HepG2 (cell line): Measurements from ENCODE around the gene SPRED2. TPM values are rescaled to one million over a fixed set of nuclear protein-coding genes. Genes with fewer than 3 reads are reported as not detected.

Experiments used
- AKAP8 ChIP-seq: sonication (generic); formaldehyde crosslinking; IDR thresholded peaks from 2 replicates; pipeline ENCODE4 v1.5.1; 2020; ENCODE audit warnings: mild to moderate bottlenecking, missing genetic modification reagents
- FOSL1 ChIP-seq: sonication (generic); formaldehyde crosslinking; IDR thresholded peaks from 2 replicates; pipeline ENCODE4 v1.9.0; 2021; ENCODE audit warnings: missing genetic modification reagents, borderline replicate concordance
- FOXO1 ChIP-seq: sonication (generic); formaldehyde crosslinking; IDR thresholded peaks from 2 replicates; pipeline ENCODE4 v1.4.0; 2020; ENCODE audit warnings: missing genetic modification reagents
- GATAD2A ChIP-seq: IDR thresholded peaks from 2 replicates; pipeline ENCODE4 v1.6.1; 2016
- GFI1 ChIP-seq: sonication (generic); formaldehyde crosslinking; IDR thresholded peaks from 2 replicates; pipeline ENCODE4 v1.5.0; 2020; ENCODE audit warnings: missing genetic modification reagents, mild to moderate bottlenecking, borderline replicate concordance
- HOMEZ ChIP-seq: IDR thresholded peaks from 2 replicates; pipeline ENCODE4 v1.6.1; 2016; ENCODE audit warnings: low read depth
- KLF9 ChIP-seq: IDR thresholded peaks from 2 replicates; pipeline ENCODE4 v1.6.1; 2016; ENCODE audit warnings: low read depth
- RARA ChIP-seq: IDR thresholded peaks from 2 replicates; pipeline ENCODE4 v1.6.1; 2016; ENCODE audit warnings: missing genetic modification reagents, missing compliant biosample characterization
- SAFB2 ChIP-seq: sonication (generic); formaldehyde crosslinking; IDR thresholded peaks from 2 replicates; pipeline ENCODE4 v1.5.1; 2020; ENCODE audit warnings: missing genetic modification reagents, low read depth, mild to moderate bottlenecking, borderline replicate concordance
- SMAD1 ChIP-seq: sonication (generic); formaldehyde crosslinking; IDR thresholded peaks from 2 replicates; pipeline ENCODE4 v1.4.0; 2020; ENCODE audit warnings: missing genetic modification reagents, low read depth, mild to moderate bottlenecking, borderline replicate concordance
- SNAI1 ChIP-seq: sonication (generic); formaldehyde crosslinking; IDR thresholded peaks from 2 replicates; pipeline ENCODE4 v1.5.0; 2020; ENCODE audit warnings: mild to moderate bottlenecking, missing genetic modification reagents, borderline replicate concordance
- TBX2 ChIP-seq: sonication (generic); formaldehyde crosslinking; IDR thresholded peaks from 2 replicates; pipeline ENCODE4 v1.5.0; 2020; ENCODE audit warnings: missing genetic modification reagents, mild to moderate bottlenecking, borderline replicate concordance
- TCF7 ChIP-seq: sonication (generic); IDR thresholded peaks from 2 replicates; pipeline ENCODE4 v1.6.1; 2016; ENCODE audit warnings: antibody characterized with exemption, low read depth
- THAP7 ChIP-seq: sonication (generic); formaldehyde crosslinking; IDR thresholded peaks from 2 replicates; pipeline ENCODE4 v1.8.1; 2023; ENCODE audit warnings: mild to moderate bottlenecking, missing genetic modification reagents
- UBTF ChIP-seq: sonication (generic); formaldehyde crosslinking; IDR thresholded peaks from 2 replicates; pipeline ENCODE4 v1.4.0; 2020; ENCODE audit warnings: mild to moderate bottlenecking, missing genetic modification reagents
- YEATS4 ChIP-seq: sonication (generic); formaldehyde crosslinking; IDR thresholded peaks from 2 replicates; pipeline ENCODE4 v1.4.0; 2020; ENCODE audit warnings: missing genetic modification reagents, borderline replicate concordance
- ZBTB10 ChIP-seq: sonication (generic); formaldehyde crosslinking; IDR thresholded peaks from 2 replicates; pipeline ENCODE4 v1.4.0; 2020; ENCODE audit warnings: missing genetic modification reagents, borderline replicate concordance
- ZNF556 ChIP-seq: sonication (generic); formaldehyde crosslinking; IDR thresholded peaks from 2 replicates; pipeline ENCODE4 v1.4.0; 2020; ENCODE audit warnings: mild to moderate bottlenecking, missing genetic modification reagents, borderline replicate concordance
- ZNF660 ChIP-seq: sonication (generic); formaldehyde crosslinking; IDR thresholded peaks from 2 replicates; pipeline ENCODE4 v1.5.1; 2020; ENCODE audit warnings: mild to moderate bottlenecking, low read depth, missing genetic modification reagents, borderline replicate concordance
- ZNF839 ChIP-seq: sonication (generic); formaldehyde crosslinking; IDR thresholded peaks from 2 replicates; pipeline ENCODE4 v1.4.0; 2020; ENCODE audit warnings: missing genetic modification reagents, mild to moderate bottlenecking, borderline replicate concordance
- ZSCAN31 ChIP-seq: sonication (generic); formaldehyde crosslinking; IDR thresholded peaks from 2 replicates; pipeline ENCODE4 v1.5.0; 2020; ENCODE audit warnings: low read depth, mild to moderate bottlenecking, missing genetic modification reagents
- polyA plus RNA-seq, 8 experiments: library from polyadenylated mRNA; depleted of rRNA in 3 of 8; stranded (reverse) in 7 of 8; unstranded in 1 of 8; fragments of >200 nt; fragmentation: Illumina TruSeq in 4 of 8; extraction: Trizol in 4 of 8; gene quantifications; 2 replicates each; pipeline versions ENCODE4 v1.2.1 to v1.2.3, GENCODE V29; 2011 to 2016; ENCODE audit warnings: low read depth in 4 of 8, missing spikeins in 1 of 8, mixed read lengths in 1 of 8; ENCODE audit not compliant: insufficient read depth in 1 of 8
- total RNA-seq, 5 experiments: library from RNA; depleted of rRNA; stranded (reverse); fragments of >200 nt; fragmentation: Illumina TruSeq; extraction: Trizol; gene quantifications; 2 replicates each; pipeline ENCODE4 v1.2.3, GENCODE V29; 2016; ENCODE audit warnings: low read depth in 1 of 5

The SPRED2 gene
- total and polyA plus RNA-seq, 2 of the 13 experiments (the other 11 are each of a cell fraction or from before 2014, with no cell fraction given) = 13.0 to 37.0 TPM

- peak; percentile 70; the same call in 1 of the 2 replicates for TF ChIP-seq SNAI1 (CRISPR knock-in tag)
- no peak for TF ChIP-seq ZNF839 (CRISPR knock-in tag)
- TF ChIP-seq AKAP8 (CRISPR knock-in tag) = no peak
- no peak for TF ChIP-seq THAP7
- TF ChIP-seq FOXO1 (CRISPR knock-in tag) = peak; percentile 84; the same call in 1 of the 2 replicates
- peak; percentile 28; the same call in 1 of the 2 replicates for TF ChIP-seq UBTF (CRISPR knock-in tag)
- peak; percentile 99 for TF ChIP-seq GATAD2A
- TF ChIP-seq KLF9 = no peak
- 0 out of 2 replicates have a peak, but pooled peaks have one; percentile 26 for TF ChIP-seq YEATS4
- no peak for TF ChIP-seq ZNF660 (CRISPR knock-in tag)
- no peak for TF ChIP-seq ZBTB10 (CRISPR knock-in tag)
- TF ChIP-seq ZNF556 = peak; percentile 77; the same call in 1 of the 2 replicates
- TF ChIP-seq ZSCAN31 = peak; percentile 73; the same call in 1 of the 2 replicates
- TF ChIP-seq SAFB2 (CRISPR knock-in tag) = no peak
- no peak for TF ChIP-seq SMAD1 (CRISPR knock-in tag)
- TF ChIP-seq RARA (CRISPR knock-in tag) = peak; percentile 86
- TF ChIP-seq GFI1 = peak; percentile 21; the same call in 1 of the 2 replicates
- peak; percentile 89; the same call in 1 of the 2 replicates for TF ChIP-seq HOMEZ (CRISPR knock-in tag)
- TF ChIP-seq TCF7 = peak; percentile 84
- peak; percentile 51; the same call in 1 of the 2 replicates for TF ChIP-seq FOSL1 (CRISPR knock-in tag)
- peak; percentile 87 for TF ChIP-seq TBX2 (CRISPR knock-in tag)
These were observed 35.9 kb downstream of the SPRED2 start (continued) for GRCh38 chr2:65396348-65397026.
